Measurements from ENCODE around the gene EIF5B.

Gene EIF5B

DNA sequence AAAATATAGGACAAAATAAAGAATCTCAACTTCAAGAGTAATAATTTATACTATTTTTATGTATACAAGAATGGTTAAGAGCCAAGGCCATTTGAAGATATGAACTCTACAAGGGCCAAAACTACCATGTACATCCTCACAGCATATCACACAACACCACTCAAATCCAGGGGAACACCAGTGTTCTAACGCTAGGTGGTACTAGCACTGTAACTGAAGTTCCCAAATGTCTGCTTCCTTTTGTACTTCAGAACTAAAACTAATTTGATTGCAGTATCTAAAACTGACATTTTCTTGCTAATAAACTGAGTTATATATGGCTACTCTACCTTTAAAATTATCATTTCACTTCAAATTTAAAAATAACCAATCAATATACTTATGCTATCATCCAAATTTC, 105.6 kb downstream of the EIF5B start:
- H3K4me3 ChIP-seq (ENCODE audit: low read depth, low read length): no peak overlapping the region
- TF ChIP-seq, protein P1, sequence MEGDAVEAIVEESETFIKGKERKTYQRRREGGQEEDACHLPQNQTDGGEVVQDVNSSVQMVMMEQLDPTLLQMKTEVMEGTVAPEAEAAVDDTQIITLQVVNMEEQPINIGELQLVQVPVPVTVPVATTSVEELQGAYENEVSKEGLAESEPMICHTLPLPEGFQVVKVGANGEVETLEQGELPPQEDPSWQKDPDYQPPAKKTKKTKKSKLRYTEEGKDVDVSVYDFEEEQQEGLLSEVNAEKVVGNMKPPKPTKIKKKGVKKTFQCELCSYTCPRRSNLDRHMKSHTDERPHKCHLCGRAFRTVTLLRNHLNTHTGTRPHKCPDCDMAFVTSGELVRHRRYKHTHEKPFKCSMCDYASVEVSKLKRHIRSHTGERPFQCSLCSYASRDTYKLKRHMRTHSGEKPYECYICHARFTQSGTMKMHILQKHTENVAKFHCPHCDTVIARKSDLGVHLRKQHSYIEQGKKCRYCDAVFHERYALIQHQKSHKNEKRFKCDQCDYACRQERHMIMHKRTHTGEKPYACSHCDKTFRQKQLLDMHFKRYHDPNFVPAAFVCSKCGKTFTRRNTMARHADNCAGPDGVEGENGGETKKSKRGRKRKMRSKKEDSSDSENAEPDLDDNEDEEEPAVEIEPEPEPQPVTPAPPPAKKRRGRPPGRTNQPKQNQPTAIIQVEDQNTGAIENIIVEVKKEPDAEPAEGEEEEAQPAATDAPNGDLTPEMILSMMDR (IDR thresholded peaks at IDR 0.05; ENCODE audit: borderline replicate concordance, insufficient read depth, low read depth, low read length): no peak

DNA sequence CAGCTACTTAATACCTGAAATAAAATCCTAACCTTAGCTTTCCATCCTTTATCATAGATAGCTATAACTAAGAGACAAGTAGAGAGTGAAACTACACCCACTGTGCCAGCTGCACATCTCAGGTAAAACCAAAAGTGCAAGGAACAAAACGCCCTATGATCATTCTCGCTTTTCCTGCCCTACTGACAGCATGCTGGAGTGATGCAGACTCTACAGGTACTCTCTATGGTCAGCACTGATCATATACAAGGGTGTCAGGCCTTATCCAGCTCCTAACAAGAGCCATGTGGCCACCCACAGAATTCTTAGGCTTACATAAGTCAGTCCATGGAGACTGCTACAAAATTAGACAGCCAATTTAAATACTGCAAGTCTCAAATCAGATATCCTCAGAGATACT, 107.0 kb downstream of the EIF5B start:
- no peak overlapping the region for H3K4me3 ChIP-seq (ENCODE audit: low read depth, low read length)
- TF ChIP-seq, protein P1 (IDR thresholded peaks at IDR 0.05; ENCODE audit: borderline replicate concordance, insufficient read depth, low read depth, low read length): no peak

- H3K4me3 ChIP-seq (ENCODE audit: low read depth, low read length): no peak overlapping the region
- TF ChIP-seq, protein P1 (IDR thresholded peaks at IDR 0.05; ENCODE audit: borderline replicate concordance, insufficient read depth, low read depth, low read length): no peak
Measured at GRCh38 chr2:99445065-99445464, 107.9 kb downstream of the EIF5B start.

GRCh38 chr2:99448556-99448955, 111.4 kb downstream of the EIF5B start:
- no peak overlapping the region for H3K4me3 ChIP-seq (ENCODE audit: low read depth, low read length)
- TF ChIP-seq, protein P1 (IDR thresholded peaks at IDR 0.05; ENCODE audit: borderline replicate concordance, insufficient read depth, low read depth, low read length): no peak

DNA sequence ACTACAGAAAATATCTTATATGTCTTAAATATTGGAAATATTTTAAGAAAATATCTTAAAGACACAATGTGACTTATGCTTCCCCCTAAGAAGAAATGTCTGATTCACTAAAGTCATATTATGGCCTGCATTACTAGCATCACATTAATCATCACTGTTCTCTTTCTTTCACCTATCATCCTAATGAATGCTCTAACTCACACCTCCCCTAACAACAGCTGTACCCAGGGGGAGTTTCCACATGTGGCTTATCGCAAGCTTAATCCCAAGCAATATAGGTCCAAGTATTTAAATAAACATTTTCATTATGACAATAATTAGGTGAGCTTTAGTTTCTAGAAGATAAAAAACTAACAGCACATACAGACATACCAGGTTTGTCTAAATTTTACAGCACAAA, 113.0 kb downstream of the EIF5B start:
- H3K4me3 ChIP-seq (ENCODE audit: low read depth, low read length): no peak overlapping the region
- TF ChIP-seq, protein P1 (IDR thresholded peaks at IDR 0.05; ENCODE audit: borderline replicate concordance, insufficient read depth, low read depth, low read length): no peak

All from GM12875 (cell line).